Astrocyte of the spinal cord (primary cell): ENCODE data around the gene CSE1L.
"Not testable (repeated sequence)": the region's sequence is repeated elsewhere in the genome, so short reads cannot be mapped to it uniquely, and the experiment has no call there.

Experiments
- DNase-seq: peaks from one replicate; pipeline ENCODE4 v3.0.0; 2011; ENCODE audit warnings: low read depth, low spot score
- H3K4me3 ChIP-seq: 2 replicates; pipeline ENCODE4 v1.5.1; 2011; ENCODE audit warnings: low read depth, mild to moderate bottlenecking, low read length, moderate library complexity
- CTCF ChIP-seq: IDR thresholded peaks from 2 replicates; pipeline ENCODE4 v1.5.1; 2012; ENCODE audit warnings: low read depth, mild to moderate bottlenecking, low read length, inconsistent platforms
- in situ Hi-C: cut with HindIII; loops from 2 replicates; pipeline ENCODE4 v1.10.0; 2017; ENCODE audit warnings: low sequenced_read_pairs

CSE1L gene

GRCh38 chr20:49119988-49120387 is 73.9 kb downstream of the CSE1L start:
- no peak for TF ChIP-seq CTCF
- no peak overlapping the region for H3K4me3 ChIP-seq
- in situ Hi-C loops: no loop called here
- DNase-seq: no peak

- TF ChIP-seq CTCF: no peak
- H3K4me3 ChIP-seq: no peak overlapping the region
- in situ Hi-C loops: no loop called here
- DNase-seq: no peak
Measured at GRCh38 chr20:49122920-49123319, 76.8 kb downstream of the CSE1L start.

- no peak for TF ChIP-seq CTCF
- no peak for DNase-seq
- H3K4me3 ChIP-seq: no peak overlapping the region
- in situ Hi-C loops: no loop called here
Measured at GRCh38 chr20:49123982-49124381, 77.9 kb downstream of the CSE1L start.

GRCh38 chr20:49132995-49133478 is 86.9 kb downstream of the CSE1L start:
- DNase-seq: peak; percentile 78
- in situ Hi-C loops: no loop called here
- no peak overlapping the region for H3K4me3 ChIP-seq
- TF ChIP-seq CTCF: peak; percentile 37

GRCh38 chr20:49133571-49133970 is 87.5 kb downstream of the CSE1L start:
- H3K4me3 ChIP-seq: no peak overlapping the region
- in situ Hi-C loops: no loop called here
- no peak for DNase-seq
- no peak for TF ChIP-seq CTCF

GRCh38 chr20:49134797-49135196 is 88.7 kb downstream of the CSE1L start:
- H3K4me3 ChIP-seq, DNase-seq, in situ Hi-C loops: not testable (repeated sequence)

- in situ Hi-C loops: no loop called here
- H3K4me3 ChIP-seq: no peak overlapping the region
- TF ChIP-seq CTCF: no peak
- no peak for DNase-seq
Measured at GRCh38 chr20:49136817-49137571, 90.9 kb downstream of the CSE1L start.
